ENCODE data around the gene ST6GALNAC6.

ST6GALNAC6 gene

GRCh38 chr9:127857278-127857677, 42.1 kb downstream of the ST6GALNAC6 start:
- H3K4ac ChIP-seq (ENCODE audit: low read depth in 1 of 2, low read length in 2 of 2), result peak overlapping the region in 1 of 2 experiments; percentile 52
- H2BK15ac ChIP-seq (ENCODE audit: low read depth, poor library complexity, severe bottlenecking), result peak overlapping the region; percentile 60
- no peak overlapping the region for H2AFZ ChIP-seq (ENCODE audit: low read depth, low read length)
- H3K27me3 ChIP-seq (ENCODE audit: control insufficient read depth in 1 of 2, insufficient read depth in 1 of 2, low read length in 2 of 2), result no peaks in the 10 kb centered on the region
- H3K9me3 ChIP-seq (ENCODE audit: control insufficient read depth, low read length), result no peaks in the 10 kb centered on the region
- peak overlapping the region; percentile 93 for H4K91ac ChIP-seq (ENCODE audit: low read length)
- H3K23ac ChIP-seq (ENCODE audit: low read length in 2 of 2), result no peak overlapping the region
- H2AK5ac ChIP-seq (ENCODE audit: low read length, severe bottlenecking), result no peak overlapping the region
- H3K4me2 ChIP-seq (ENCODE audit: low read length, poor library complexity, severe bottlenecking), result no peak overlapping the region
- DNase-seq, result no peak
- H3K4me1 ChIP-seq (ENCODE audit: control insufficient read depth, insufficient read depth, low read depth, low read length), result peaks cover 39% of the 10 kb centered on the region
- H4K8ac ChIP-seq (ENCODE audit: low read length), result peak overlapping the region; percentile 59
- peak overlapping the region in 1 of 2 experiments; percentile 1 for H3K14ac ChIP-seq (ENCODE audit: low read length in 2 of 2)
- no peak overlapping the region for H3K27ac ChIP-seq (ENCODE audit: low read length, poor library complexity, severe bottlenecking)
- H3K18ac ChIP-seq (ENCODE audit: low read depth in 1 of 2, low read length in 2 of 2), result peak overlapping the region; percentile 50 to 73
- peak overlapping the region; percentile 95 for H2BK12ac ChIP-seq (ENCODE audit: low read length in 2 of 2)
- peaks cover 4% of the 10 kb centered on the region for H3K79me1 ChIP-seq (replicated peaks; ENCODE audit: low read length, poor library complexity, severe bottlenecking)
- no peak overlapping the region for H2BK5ac ChIP-seq (ENCODE audit: low read depth, low read length, poor library complexity, severe bottlenecking)
- 100% methylated on average over 4 of the region's 4 CpGs for WGBS
- H3K9ac ChIP-seq (ENCODE audit: low read length), result peak overlapping the region; percentile 36
- H3K36me3 ChIP-seq (ENCODE audit: control insufficient read depth in 1 of 2, insufficient read depth in 2 of 2, low read depth in 1 of 2, low read length in 2 of 2), result peaks cover 0 to 9% of the 10 kb centered on the region in 2 experiments
- H2BK120ac ChIP-seq (ENCODE audit: low read depth, low read length), result peak overlapping the region; percentile 56
- no peak overlapping the region for H3K4me3 ChIP-seq (ENCODE audit: insufficient read depth in 1 of 2, low read depth in 1 of 2, low read length in 2 of 2)

GRCh38 chr9:127856729-127857116, 42.7 kb downstream of the ST6GALNAC6 start:
- DNase-seq, result no peak
- Histone ChIP-seq H2BK12ac (ENCODE audit: low read length in 2 of 2) (peak overlapping the region; percentile 59 to 94), H3K27ac (ENCODE audit: low read length, poor library complexity, severe bottlenecking) (no peak overlapping the region), H3K36me3 (ENCODE audit: control insufficient read depth in 1 of 2, insufficient read depth in 2 of 2, low read depth in 1 of 2, low read length in 2 of 2) (peaks cover 0 to 14% of the 10 kb centered on the region in 2 experiments), H3K4ac (ENCODE audit: low read depth in 1 of 2, low read length in 2 of 2) (peak overlapping the region in 1 of 2 experiments; percentile 30), H3K27me3 (ENCODE audit: control insufficient read depth in 1 of 2, insufficient read depth in 1 of 2, low read length in 2 of 2) (no peaks in the 10 kb centered on the region), H3K4me2 (ENCODE audit: low read length, poor library complexity, severe bottlenecking) (no peak overlapping the region), H3K9ac (ENCODE audit: low read length) (no peak overlapping the region), H2AFZ (ENCODE audit: low read depth, low read length) (no peak overlapping the region), H4K91ac (ENCODE audit: low read length) (peak overlapping the region; percentile 83), H3K14ac (ENCODE audit: low read length in 2 of 2) (peak overlapping the region in 1 of 2 experiments; percentile 56), H3K23ac (ENCODE audit: low read length in 2 of 2) (no peak overlapping the region), H2BK120ac (ENCODE audit: low read depth, low read length) (peak overlapping the region; percentile 84), H3K18ac (ENCODE audit: low read depth in 1 of 2, low read length in 2 of 2) (peak overlapping the region; percentile 14 to 61), H2BK5ac (ENCODE audit: low read depth, low read length, poor library complexity, severe bottlenecking) (no peak overlapping the region), H3K4me3 (ENCODE audit: insufficient read depth in 1 of 2, low read depth in 1 of 2, low read length in 2 of 2) (no peak overlapping the region), H3K79me1 (replicated peaks; ENCODE audit: low read length, poor library complexity, severe bottlenecking) (peaks cover 4% of the 10 kb centered on the region), H3K4me1 (ENCODE audit: control insufficient read depth, insufficient read depth, low read depth, low read length) (peaks cover 37% of the 10 kb centered on the region), H2BK15ac (ENCODE audit: low read depth, poor library complexity, severe bottlenecking) (peak overlapping the region; percentile 56), H3K9me3 (ENCODE audit: control insufficient read depth, low read length) (no peaks in the 10 kb centered on the region), H2AK5ac (ENCODE audit: low read length, severe bottlenecking) (no peak overlapping the region), H4K8ac (ENCODE audit: low read length) (peak overlapping the region; percentile 78)
- 94% methylated on average over 8 of the region's 8 CpGs for WGBS

GRCh38 chr9:127856094-127856728, 43.2 kb downstream of the ST6GALNAC6 start:
- Histone ChIP-seq H3K4ac (ENCODE audit: low read depth in 1 of 2, low read length in 2 of 2) (peak overlapping the region; percentile 18 to 37), H3K4me3 (ENCODE audit: insufficient read depth in 1 of 2, low read depth in 1 of 2, low read length in 2 of 2) (no peak overlapping the region), H2BK12ac (ENCODE audit: low read length in 2 of 2) (peak overlapping the region; percentile 94 to 95), H3K18ac (ENCODE audit: low read depth in 1 of 2, low read length in 2 of 2) (peak overlapping the region; percentile 61), H4K91ac (ENCODE audit: low read length) (peak overlapping the region; percentile 83), H3K23ac (ENCODE audit: low read length in 2 of 2) (no peak overlapping the region), H2BK15ac (ENCODE audit: low read depth, poor library complexity, severe bottlenecking) (peak overlapping the region; percentile 6), H3K9me3 (ENCODE audit: control insufficient read depth, low read length) (no peaks in the 10 kb centered on the region), H2BK120ac (ENCODE audit: low read depth, low read length) (peak overlapping the region; percentile 84), H3K14ac (ENCODE audit: low read length in 2 of 2) (no peak overlapping the region), H3K9ac (ENCODE audit: low read length) (no peak overlapping the region), H4K8ac (ENCODE audit: low read length) (peak overlapping the region; percentile 82), H3K4me2 (ENCODE audit: low read length, poor library complexity, severe bottlenecking) (no peak overlapping the region), H3K36me3 (ENCODE audit: control insufficient read depth in 1 of 2, insufficient read depth in 2 of 2, low read depth in 1 of 2, low read length in 2 of 2) (peaks cover 0 to 15% of the 10 kb centered on the region in 2 experiments), H3K79me1 (replicated peaks; ENCODE audit: low read length, poor library complexity, severe bottlenecking) (peaks cover 4% of the 10 kb centered on the region), H2AK5ac (ENCODE audit: low read length, severe bottlenecking) (peak overlapping the region; percentile 24), H2BK5ac (ENCODE audit: low read depth, low read length, poor library complexity, severe bottlenecking) (no peak overlapping the region), H3K4me1 (ENCODE audit: control insufficient read depth, insufficient read depth, low read depth, low read length) (peaks cover 37% of the 10 kb centered on the region), H2AFZ (ENCODE audit: low read depth, low read length) (no peak overlapping the region), H3K27me3 (ENCODE audit: control insufficient read depth in 1 of 2, insufficient read depth in 1 of 2, low read length in 2 of 2) (no peaks in the 10 kb centered on the region), H3K27ac (ENCODE audit: low read length, poor library complexity, severe bottlenecking) (no peak overlapping the region)
- no peak for DNase-seq
- WGBS, result 71% methylated on average over 11 of the region's 11 CpGs

GRCh38 chr9:127855522-127855921, 43.9 kb downstream of the ST6GALNAC6 start:
- DNase-seq, result no peak
- H3K4me3 ChIP-seq (ENCODE audit: insufficient read depth in 1 of 2, low read depth in 1 of 2, low read length in 2 of 2), result no peak overlapping the region
- no peak overlapping the region for H3K9ac ChIP-seq (ENCODE audit: low read length)
- no peak overlapping the region for H2BK5ac ChIP-seq (ENCODE audit: low read depth, low read length, poor library complexity, severe bottlenecking)
- H2BK15ac ChIP-seq (ENCODE audit: low read depth, poor library complexity, severe bottlenecking), result peak overlapping the region; percentile 44
- H3K14ac ChIP-seq (ENCODE audit: low read length in 2 of 2), result no peak overlapping the region
- no peak overlapping the region for H3K4me2 ChIP-seq (ENCODE audit: low read length, poor library complexity, severe bottlenecking)
- H4K8ac ChIP-seq (ENCODE audit: low read length), result no peak overlapping the region
- peak overlapping the region; percentile 94 to 95 for H2BK12ac ChIP-seq (ENCODE audit: low read length in 2 of 2)
- over 99% methylated on average over 5 of the region's 5 CpGs for WGBS
- H3K23ac ChIP-seq (ENCODE audit: low read length in 2 of 2), result no peak overlapping the region
- peak overlapping the region; percentile 52 to 67 for H3K18ac ChIP-seq (ENCODE audit: low read depth in 1 of 2, low read length in 2 of 2)
- H2AK5ac ChIP-seq (ENCODE audit: low read length, severe bottlenecking), result no peak overlapping the region
- no peak overlapping the region for H2AFZ ChIP-seq (ENCODE audit: low read depth, low read length)
- no peak overlapping the region for H4K91ac ChIP-seq (ENCODE audit: low read length)
- peaks cover 1 to 21% of the 10 kb centered on the region in 2 experiments for H3K36me3 ChIP-seq (ENCODE audit: control insufficient read depth in 1 of 2, insufficient read depth in 2 of 2, low read depth in 1 of 2, low read length in 2 of 2)
- H2BK120ac ChIP-seq (ENCODE audit: low read depth, low read length), result no peak overlapping the region
- H3K27me3 ChIP-seq (ENCODE audit: control insufficient read depth in 1 of 2, insufficient read depth in 1 of 2, low read length in 2 of 2), result no peaks in the 10 kb centered on the region
- H3K27ac ChIP-seq (ENCODE audit: low read length, poor library complexity, severe bottlenecking), result no peak overlapping the region
- no peaks in the 10 kb centered on the region for H3K9me3 ChIP-seq (ENCODE audit: control insufficient read depth, low read length)
- H3K79me1 ChIP-seq (replicated peaks; ENCODE audit: low read length, poor library complexity, severe bottlenecking), result peaks cover 4% of the 10 kb centered on the region
- peaks cover 37% of the 10 kb centered on the region for H3K4me1 ChIP-seq (ENCODE audit: control insufficient read depth, insufficient read depth, low read depth, low read length)
- H3K4ac ChIP-seq (ENCODE audit: low read depth in 1 of 2, low read length in 2 of 2), result no peak overlapping the region

Data from mesenchymal stem cell (in vitro differentiated cells and primary cell).